Osteocyte (in vitro differentiated cells): Measurements from ENCODE around the gene ERFL. TPM values are rescaled to one million over a fixed set of nuclear protein-coding genes. Genes with fewer than 3 reads are reported as not detected.

Experiments used
- DNase-seq: peaks from one replicate; pipeline ENCODE4 v3.0.0; 2021; ENCODE audit warnings: mixed read lengths; ENCODE audit not compliant: unreplicated experiment; ENCODE audit errors: extremely low spot score
- H3K27ac Mint-ChIP-seq: one replicate; pipeline ENCODE4 v1.8.0; 2021; ENCODE audit warnings: mild to moderate bottlenecking, mixed read lengths; ENCODE audit not compliant: unreplicated experiment
- H3K27me3 Mint-ChIP-seq: one replicate; pipeline ENCODE4 v1.8.0; 2021; ENCODE audit warnings: mixed read lengths; ENCODE audit not compliant: unreplicated experiment
- H3K36me3 Mint-ChIP-seq: one replicate; pipeline ENCODE4 v1.8.0; 2021; ENCODE audit warnings: mixed read lengths; ENCODE audit not compliant: unreplicated experiment
- H3K4me1 Mint-ChIP-seq: one replicate; pipeline ENCODE4 v1.8.0; 2021; ENCODE audit warnings: mixed read lengths; ENCODE audit not compliant: unreplicated experiment
- H3K4me3 Mint-ChIP-seq: one replicate; pipeline ENCODE4 v1.8.0; 2021; ENCODE audit warnings: mild to moderate bottlenecking, moderate library complexity, mixed read lengths; ENCODE audit not compliant: unreplicated experiment
- H3K9me3 Mint-ChIP-seq: one replicate; pipeline ENCODE4 v1.8.0; 2021; ENCODE audit warnings: mixed read lengths; ENCODE audit not compliant: unreplicated experiment
- total RNA-seq: library from RNA; stranded (reverse); gene quantifications from 2 replicates; pipeline ENCODE4 v1.2.1, GENCODE V29; 2021
- TF ChIP-seq, protein P1 (sequence below): fragments of 200-600 bp; sonication (generic); IDR thresholded peaks from 2 replicates; pipeline ENCODE4 v1.5.0; 2021; ENCODE audit warnings: antibody characterized with exemption, mild to moderate bottlenecking, moderate library complexity

The ERFL gene
- total RNA-seq, 1 donor from 2014 or later, result 0.38 TPM

DNA sequence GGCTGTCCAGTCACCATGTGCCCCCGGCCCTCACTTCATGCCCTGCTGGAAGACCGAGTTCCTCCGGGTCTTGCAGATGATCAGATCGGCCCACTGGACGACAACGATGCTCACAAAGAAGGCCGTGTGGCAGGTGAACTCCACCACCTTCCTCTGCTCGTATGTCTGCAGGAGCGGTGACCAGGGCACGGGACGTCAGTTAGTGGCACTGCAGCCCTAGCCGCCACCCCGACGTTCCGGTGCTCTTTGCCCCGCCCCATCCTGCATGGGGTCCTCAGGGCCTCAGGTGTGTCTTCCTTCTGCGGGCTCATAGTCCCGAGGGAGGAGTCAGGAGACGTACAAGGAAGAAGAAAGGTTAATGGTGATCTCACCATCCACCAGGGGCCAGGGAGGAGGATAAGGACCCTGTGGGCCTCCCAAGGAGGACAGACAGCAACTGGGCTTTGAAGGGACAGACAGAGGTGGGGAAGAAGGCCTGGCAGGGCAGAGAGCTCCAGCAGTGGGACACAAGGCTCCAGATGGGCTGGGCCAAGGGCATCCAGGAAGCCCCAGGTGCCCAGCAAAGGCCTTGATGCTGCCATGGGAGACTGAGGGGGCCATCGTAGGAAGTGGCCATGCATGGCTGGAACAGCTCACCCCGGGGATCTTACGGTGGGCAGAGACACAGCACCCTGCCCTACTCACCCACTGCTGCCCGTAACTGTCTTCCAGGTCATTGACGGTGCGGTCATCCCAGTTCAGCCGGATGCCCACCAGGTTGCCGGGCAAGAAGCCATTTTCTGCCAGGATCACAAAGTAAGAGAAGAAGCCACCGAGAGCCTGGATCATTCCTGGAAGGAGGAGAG lies 40.7 kb upstream of the ERFL start:
- DNase-seq, result no peak
- Mint-ChIP-seq H3K36me3 (no peaks in the 10 kb centered on the region), H3K4me3 (no peak overlapping the region), H3K9me3 (no peaks in the 10 kb centered on the region), H3K27ac (no peak overlapping the region), H3K27me3 (peaks cover 18% of the 10 kb centered on the region), H3K4me1 (no peaks in the 10 kb centered on the region)
- TF ChIP-seq, protein P1, sequence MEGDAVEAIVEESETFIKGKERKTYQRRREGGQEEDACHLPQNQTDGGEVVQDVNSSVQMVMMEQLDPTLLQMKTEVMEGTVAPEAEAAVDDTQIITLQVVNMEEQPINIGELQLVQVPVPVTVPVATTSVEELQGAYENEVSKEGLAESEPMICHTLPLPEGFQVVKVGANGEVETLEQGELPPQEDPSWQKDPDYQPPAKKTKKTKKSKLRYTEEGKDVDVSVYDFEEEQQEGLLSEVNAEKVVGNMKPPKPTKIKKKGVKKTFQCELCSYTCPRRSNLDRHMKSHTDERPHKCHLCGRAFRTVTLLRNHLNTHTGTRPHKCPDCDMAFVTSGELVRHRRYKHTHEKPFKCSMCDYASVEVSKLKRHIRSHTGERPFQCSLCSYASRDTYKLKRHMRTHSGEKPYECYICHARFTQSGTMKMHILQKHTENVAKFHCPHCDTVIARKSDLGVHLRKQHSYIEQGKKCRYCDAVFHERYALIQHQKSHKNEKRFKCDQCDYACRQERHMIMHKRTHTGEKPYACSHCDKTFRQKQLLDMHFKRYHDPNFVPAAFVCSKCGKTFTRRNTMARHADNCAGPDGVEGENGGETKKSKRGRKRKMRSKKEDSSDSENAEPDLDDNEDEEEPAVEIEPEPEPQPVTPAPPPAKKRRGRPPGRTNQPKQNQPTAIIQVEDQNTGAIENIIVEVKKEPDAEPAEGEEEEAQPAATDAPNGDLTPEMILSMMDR, result no peak

- Mint-ChIP-seq H3K27ac (no peak overlapping the region), H3K36me3 (no peaks in the 10 kb centered on the region), H3K4me3 (no peak overlapping the region), H3K4me1 (no peaks in the 10 kb centered on the region), H3K9me3 (no peaks in the 10 kb centered on the region), H3K27me3 (peaks cover 18% of the 10 kb centered on the region)
- no peak for DNase-seq
- TF ChIP-seq, protein P1, result no peak
These were observed 39.0 kb upstream of the ERFL start for GRCh38 chr19:41967054-41967783.

- no peak for DNase-seq
- TF ChIP-seq, protein P1, result no peak
- Mint-ChIP-seq H3K27ac (no peak overlapping the region), H3K4me1 (no peaks in the 10 kb centered on the region), H3K36me3 (no peaks in the 10 kb centered on the region), H3K27me3 (peaks cover 12% of the 10 kb centered on the region), H3K4me3 (no peak overlapping the region), H3K9me3 (no peaks in the 10 kb centered on the region)
These were observed 36.9 kb upstream of the ERFL start for GRCh38 chr19:41965106-41965505.

DNA sequence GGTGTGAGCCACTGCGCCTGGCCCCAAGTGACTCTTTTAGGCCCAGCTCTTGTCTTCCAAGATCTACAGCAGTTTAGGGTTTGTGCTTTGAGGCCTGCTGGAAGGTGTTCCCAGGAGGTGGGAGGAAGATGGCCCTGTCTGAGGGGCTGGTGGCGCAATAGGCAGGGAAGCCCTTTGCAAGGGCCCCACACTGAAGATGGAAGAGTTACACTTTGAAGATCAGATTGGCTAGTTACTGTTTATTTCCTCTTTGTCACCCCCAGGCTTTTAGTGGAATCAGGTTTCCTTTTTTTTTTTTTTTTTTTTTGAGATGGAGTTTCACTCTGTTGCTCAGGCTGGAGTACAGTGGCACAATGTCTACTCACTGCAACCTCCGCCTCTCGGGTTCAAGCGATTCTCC lies 32.7 kb upstream of the ERFL start:
- Mint-ChIP-seq H3K4me3 (no peak overlapping the region), H3K27me3 (no peaks in the 10 kb centered on the region), H3K36me3 (peaks cover 12% of the 10 kb centered on the region), H3K9me3 (no peaks in the 10 kb centered on the region), H3K4me1 (peaks cover 18% of the 10 kb centered on the region), H3K27ac (no peak overlapping the region)
- no peak for DNase-seq
- TF ChIP-seq, protein P1, result no peak
